Stimulated activated CD8-positive, alpha-beta memory T cell treated with anti-CD3 and anti-CD28 coated beads, Interleukin-15, amount 100 ng/mL, for 24 hours (primary cell): Measurements from ENCODE around the gene PEX10.

Experiments
- DNase-seq: peaks from one replicate; pipeline ENCODE4 v3.0.0-alpha.2; 2020; ENCODE audit warnings: low read depth

Gene PEX10

DNA sequence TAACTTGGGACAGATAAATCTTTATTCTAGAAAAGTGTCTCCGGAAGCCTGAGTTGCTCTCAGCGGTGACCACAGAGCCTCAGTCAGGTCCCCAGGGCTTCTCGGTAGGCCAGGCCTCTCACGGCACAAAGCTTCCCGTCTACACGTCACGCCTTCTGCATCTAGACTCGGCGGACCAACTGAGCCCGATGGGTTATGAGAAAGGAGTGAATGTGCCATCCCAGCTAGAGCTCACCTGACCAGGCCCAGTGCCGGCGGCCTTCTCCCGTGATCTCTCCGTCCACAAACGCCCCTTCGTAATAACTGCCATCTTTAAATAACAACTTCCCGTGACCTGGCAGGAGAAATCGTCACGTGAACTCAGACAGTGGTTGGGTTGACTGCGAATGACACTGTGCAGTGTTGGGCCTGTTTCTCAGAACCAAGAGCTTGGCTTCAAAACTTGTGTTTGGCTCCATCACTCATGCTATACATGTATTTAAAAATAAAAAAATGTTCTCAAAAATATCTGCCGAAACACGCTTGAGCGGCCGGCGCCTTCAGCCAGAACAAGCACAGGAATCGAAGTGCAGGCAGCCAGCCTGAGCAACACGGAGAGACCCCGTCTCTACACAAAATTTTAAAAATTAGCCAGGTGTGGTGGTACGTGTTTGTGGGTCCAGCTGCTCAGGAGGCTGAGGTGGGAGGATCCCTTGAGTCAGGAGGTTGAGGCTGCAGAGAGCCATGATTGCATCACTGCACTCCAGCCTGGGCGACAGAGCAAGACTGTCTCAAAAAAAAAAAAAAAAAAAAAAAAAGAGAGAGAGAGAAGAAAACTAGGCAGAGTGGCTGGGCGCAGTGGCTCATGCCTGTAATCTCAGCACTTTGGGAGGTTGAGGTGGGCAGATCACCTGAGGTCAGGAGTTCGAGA is 24.1 kb downstream of the PEX10 start:
- no peak for DNase-seq

DNA sequence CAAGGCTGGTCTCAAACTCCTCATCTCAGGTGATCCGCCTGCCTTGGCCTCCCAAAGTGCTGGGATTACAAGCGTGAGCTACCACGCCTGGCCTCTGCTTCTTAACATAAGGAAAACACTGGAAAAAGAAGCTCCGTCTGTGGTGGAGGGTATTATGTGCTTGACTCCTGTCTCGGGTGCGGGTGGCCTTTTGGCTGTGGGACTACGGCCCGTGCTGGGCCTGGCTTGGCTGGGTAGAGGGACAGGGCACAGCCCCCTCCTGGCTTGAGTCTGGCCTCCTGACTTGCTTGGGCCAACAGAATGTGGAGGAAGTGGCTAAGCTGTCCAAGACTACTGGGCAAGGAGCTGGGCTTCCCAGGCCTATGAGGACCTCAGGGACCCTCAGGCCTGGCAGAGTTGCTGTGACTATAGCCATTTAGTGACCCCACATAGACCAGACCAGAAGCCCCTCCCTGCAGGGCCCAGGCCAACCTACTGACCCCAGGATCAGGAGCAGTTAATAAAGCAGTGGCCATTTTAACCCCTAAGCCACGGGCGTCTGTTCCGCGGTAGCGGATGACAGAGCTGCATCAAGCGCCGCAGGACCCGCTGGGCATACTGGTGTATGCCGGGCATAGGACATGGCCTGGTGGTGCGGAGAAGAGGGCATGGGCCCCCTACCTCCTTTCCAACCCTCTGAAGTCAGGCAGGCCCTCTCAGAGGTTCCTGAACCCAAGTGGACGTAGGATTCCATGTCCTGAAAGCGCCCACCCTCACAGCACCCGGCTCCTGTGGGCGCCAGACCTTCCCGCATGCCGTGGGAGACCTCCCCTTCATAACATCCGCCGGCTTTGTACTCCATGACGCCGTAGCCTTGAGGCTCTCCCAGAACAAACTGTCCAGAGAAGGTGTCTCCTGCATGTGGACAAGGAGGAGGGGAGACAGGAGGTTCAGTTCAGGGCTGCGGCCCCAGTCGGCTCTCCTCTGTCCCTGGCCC is 25.4 kb downstream of the PEX10 start:
- DNase-seq = no peak

DNA sequence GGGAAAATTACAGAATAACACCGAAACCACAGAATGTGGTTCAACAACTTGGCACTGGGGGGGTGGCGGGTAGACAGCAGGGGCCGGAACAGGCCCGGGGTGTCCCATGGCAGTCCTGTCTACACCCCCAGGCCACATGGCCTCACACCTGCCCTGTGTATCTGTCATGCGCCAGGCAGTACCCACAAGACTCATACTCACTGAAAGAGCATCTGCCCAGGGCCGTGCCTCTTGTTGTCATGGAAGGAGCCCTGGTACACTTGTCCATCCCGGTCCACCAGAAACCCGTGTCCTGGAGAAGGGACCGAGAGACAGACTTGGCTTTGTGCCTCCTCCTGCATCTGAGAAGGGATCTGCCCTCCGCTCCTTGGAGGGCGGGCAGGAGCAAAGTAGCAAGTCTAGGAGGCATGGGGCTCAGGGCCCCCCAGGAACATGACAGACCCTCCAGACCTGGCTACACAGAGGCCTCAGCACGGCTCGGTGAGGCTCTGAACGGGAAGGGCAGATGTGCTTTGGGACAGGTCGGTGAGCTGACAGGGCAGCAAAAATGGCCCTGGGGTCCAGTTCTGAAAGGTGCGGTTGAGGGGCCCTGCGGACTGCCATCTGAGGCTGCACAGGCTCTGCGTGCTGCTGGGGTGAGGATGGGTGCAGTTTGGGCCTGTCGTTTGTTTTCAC is 26.6 kb downstream of the PEX10 start:
- no peak for DNase-seq

DNA sequence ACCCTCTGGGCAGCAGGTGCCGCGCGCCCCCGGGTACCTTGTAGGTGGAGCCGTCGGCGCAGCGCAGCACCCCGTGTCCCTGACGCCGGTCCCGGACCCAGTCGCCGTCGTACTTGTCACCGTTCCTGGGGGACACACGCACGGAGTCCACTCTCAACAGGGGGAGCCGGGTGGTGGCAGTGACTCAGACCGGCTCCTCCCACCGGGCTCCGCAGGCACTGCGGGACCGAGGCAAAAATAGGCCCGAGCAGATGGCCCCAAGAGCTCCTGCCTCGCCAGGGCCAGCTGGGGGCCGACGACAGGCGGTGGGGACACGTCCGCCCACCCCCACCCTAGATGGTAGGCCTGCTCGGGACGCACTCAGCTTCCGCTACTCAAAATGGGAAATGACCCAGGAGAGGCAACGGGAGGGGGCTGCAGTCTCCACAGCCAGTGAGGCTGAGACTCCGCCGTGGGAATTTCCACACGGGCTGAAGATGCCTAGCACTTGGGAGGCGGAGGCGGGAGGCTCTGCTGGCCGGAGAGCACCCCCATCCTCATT is 27.4 kb downstream of the PEX10 start:
- no peak for DNase-seq

DNA sequence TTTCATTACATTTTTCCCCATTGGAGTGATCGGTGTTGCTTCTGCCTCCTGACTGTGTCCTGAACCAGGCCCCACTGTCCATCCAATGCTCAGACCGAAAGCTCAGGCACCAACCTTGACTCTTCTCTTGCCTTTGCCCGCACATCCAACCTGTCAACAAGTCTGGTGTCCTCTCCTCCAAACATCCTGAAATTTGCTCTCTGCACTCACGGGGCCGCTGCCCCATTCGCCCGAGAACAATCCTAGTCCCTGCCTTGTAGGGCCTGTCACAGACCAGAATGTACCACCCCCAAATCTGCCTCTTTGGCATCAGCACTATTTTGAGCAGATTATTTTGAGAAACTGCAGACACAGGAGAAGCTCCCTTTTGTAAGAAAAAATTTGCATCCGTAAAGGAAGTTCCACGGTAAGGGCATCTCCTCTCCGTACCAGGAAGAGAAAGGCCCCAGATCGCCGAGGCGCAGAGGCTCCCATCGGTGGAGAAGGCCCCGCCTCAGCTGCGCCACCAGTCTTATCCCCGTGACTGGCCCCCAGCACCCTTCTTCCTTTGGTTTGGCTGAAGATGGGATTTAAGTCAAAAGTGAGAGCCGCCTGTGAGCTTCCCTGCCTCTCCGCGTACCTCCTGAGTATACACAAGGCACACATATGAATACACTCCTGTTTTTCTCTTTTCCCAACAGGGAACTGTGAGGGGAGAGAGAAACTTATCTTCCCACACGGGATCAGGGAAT is 28.1 kb downstream of the PEX10 start:
- no peak for DNase-seq

DNA sequence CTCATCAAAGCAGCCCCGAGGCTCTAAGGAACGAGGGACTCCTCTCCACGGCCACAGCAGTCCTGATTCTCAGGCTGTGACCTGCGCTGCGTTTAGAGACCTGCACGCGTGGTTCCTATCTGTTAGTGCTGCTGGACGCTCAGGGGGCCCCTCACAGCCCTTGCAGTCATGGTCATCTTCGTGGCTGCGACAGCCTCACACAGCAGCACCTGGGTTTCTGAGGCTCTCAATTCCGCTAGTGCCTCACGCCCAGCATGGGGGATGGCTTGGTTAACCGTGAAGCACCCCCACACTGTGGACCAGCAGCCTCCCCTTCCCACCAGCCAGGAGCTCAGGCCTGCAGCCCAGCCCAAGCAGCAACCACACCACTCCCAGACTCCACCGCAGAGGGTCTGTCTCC is 28.8 kb downstream of the PEX10 start:
- no peak for DNase-seq

DNA sequence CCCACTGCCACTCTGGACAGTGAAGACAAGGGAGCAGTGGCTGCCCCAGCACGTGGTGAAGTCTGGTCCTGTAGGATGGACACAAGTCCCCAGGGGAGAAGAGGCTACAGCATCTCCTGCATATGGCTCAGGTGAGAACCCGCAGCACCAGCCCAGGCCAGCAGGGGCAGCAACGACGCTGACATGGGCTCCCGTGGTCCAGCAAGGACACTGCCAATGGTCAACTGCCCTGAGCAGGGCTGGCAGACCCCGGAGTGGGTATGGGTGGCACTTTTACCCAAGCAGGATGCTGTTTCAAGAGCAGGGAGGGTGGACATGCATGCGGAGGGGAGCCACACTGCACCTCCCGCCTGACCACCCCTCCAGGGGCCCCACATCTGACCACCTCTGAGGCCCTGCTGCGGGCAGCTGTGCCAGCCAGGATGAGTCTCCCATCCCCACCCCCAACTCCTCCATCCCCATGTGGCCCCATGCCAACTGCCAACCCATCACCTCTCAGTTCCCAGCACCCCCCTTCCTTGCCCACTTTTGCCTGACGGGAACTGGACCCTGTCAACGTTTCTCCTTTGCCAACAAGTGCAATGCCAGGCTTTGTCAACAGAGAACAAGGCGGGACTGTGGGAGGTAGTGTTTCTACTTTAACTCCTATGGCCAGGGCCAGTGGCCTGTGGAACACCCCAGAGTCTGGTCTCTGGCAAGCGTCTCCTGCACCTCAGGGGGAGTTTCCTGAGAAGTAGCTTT is 29.6 kb downstream of the PEX10 start:
- no peak for DNase-seq

DNA sequence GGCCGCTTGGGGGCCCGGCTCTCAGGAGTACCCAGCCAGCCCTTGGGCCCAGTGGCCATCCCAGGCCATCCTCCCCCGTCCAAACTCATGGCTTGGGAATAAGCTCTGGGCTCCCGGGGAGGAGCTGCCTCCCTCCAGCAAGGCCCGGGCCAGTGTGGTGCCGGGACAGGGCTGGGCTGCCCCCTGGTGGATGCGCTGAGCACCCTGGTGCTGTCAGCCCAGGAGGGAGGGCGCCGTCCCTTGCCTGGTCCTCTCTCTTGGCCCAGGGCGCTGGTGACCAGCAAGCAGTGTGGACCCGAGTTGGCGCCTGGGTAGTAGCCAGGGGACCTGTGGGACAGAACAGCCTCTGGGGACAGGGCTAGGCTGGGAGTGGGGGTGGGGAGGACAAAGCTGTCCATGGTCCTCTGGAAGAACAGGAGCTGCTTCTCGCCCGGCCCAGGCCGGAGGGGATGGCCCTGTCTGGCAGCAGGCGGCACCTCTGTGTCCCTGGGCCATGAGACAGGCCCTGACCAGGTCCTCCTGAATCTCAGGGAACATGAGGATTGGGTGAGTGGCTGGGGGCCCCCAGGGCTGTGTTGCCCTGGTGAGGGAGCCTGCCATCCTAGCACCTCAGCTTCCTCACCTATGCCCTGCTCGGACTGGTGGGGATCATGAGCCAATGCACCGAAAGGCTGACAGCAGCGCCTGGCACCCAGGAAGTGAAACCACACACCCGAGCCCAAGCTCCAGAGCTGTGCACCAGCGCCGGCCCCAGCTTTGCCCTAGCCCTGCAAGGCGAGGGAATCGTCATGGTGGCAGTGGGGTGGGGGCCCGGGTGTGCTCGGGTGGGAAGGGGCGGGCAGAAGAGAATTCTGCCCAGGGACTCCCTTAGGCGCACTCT is 30.4 kb downstream of the PEX10 start:
- DNase-seq = peak; percentile 55

DNA sequence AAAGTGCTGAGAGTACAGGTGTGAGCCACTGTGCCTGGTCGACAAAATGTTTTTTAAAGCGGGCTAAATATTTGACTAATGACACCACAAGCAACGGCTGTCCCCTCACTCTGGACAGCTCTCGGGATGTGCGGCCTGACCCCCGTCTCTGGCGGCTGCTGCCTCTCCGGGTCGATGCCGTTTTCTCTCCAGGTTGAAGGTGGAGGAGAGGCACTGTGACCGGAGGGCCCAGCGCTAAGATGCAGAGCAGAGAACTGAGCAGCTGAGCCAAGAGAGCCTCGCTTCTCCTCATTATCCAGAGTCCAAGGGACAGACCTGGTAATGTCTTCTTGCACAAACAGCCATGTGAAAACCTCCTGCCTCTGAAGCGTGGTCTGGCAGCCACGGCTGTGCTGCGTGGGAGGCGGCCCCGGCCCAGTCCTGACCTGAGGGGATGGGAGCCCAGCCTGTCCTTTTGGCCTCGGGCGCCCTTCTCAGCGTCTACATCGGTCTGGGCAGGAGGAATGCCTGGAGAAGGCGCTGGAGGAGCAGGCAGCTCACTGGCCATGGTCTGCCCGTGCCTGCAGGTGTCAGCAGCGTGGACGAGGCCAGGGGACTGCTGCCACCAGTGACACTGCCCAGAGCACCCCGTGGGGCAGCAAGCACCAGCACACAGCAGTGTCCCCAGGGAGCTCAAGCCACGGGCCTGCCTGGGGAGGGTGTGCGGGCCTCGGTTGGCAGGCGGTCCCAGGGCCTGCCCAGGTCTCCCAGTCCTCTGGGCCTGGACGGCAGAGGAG is 31.4 kb downstream of the PEX10 start:
- DNase-seq = no peak

DNA sequence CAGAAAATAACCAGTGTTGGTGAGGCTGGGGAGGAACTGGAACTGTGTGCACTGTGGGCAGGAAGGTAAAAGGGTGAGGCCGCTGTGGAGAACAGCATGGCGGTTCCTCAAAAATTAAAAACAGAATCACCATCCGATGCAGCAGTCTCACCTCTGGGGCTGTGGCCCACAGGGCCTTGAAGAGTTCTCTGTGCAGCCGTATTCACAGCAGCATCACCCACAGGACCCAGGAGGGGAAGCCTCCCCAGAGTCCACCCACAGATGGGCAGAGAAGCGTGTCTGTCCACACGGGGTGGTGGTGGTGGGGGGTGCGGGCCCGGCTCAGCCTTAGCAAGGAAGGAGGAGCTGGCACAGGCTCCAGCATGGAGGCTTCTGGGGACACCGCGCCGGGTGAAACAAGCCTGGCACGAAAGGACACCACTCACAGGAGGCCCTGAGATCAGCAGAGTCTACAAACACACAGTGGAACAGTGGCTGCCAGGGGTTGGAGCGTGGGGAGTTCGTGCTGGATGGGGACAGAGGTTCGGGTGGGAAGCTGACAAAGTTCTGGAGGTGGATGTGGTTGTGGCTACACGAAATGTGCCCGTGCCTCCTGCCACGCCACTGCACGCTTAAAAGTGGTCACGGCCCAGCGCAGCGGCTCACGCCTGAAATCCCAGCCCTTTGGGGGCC is 32.5 kb downstream of the PEX10 start:
- no peak for DNase-seq

DNA sequence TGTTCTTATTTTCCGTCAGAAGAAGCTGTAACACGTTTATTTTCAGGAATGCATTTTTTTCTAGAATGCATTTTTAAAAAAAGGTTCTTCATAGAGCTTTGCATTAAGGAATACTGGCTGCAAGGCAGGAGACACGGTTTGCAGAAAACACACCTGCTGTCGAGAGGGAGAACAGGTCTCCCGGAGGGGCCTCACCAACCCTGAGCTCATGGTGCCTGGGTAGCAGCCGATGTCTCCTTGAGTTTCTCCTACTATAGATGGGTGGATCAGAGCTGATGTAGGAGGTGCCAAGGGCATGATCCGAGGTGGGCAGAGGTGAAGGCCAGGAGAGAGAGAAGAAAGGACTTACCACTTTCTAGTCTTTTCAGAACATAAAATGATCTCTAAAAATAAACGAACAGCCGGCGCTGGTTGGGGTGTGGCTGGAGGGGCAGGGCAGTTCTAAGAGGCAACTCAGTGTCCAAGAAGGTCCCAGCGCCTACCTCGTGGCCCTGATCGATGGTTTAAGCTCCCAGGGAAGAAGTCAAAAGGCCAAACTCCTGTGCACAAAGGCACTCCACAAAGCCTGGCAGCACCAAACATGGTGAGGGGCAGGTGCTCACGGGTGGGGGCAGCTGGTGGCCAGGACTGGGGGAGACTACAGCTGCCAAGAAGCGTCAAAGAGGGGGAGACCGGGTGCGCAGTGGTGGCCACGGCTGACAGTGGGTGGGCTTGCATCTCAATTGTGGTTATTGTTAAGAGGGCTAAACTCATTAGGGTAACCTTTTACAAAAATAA is 33.2 kb downstream of the PEX10 start:
- DNase-seq = no peak

DNA sequence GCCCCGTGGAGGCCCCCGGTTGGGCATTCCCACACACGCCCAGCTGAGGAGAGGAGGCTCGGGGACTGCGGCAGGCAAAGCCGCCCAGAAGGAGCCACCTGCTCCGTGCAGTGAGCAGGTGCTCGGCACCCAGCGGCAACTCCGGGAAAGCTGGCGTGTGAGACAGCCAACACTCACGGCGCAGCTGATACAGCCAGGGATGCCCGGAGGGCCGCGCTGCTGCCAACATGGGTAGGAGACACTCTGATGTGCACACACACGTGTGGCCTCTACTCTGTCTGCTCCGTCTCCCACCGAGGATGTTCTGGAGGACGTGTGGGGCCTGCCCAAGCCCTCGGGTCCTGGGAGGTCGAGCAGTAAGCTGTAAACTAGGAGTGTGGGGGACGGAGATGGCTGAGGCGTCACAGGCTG is 33.9 kb downstream of the PEX10 start:
- DNase-seq = no peak

DNA sequence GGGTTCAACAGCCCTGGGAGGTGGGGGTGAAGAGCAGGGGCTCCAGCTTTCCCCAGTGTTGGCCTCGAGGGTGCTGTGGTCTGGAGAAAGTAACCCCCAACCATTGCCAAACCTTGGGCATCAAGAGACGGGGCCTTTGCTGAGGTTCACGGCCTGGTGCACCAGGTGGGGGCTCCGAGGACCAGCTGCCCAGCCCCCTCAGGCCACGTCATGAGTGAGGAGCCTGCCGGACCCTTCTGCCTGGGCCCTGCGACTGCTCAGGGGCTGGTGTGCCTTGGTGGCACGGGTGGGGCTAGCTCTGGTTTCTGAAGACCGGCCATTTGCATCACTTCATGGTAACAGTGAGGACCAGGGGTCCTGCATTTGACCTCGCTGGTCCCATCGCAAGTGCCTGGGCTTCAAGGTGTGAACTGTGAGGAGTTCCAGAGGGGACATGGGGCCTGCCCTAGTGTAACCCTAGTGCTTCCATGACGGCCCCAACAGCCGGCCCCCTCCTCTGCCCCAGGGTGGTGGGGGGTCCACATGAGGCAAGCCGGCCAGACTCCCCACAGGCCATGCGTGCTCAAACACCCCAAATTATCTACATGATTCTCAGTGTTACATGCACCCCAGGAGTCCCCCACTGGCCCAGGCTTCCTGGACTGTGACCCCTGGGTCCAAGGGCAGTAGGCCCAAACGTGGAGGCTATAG is 34.5 kb downstream of the PEX10 start:
- no peak for DNase-seq

DNA sequence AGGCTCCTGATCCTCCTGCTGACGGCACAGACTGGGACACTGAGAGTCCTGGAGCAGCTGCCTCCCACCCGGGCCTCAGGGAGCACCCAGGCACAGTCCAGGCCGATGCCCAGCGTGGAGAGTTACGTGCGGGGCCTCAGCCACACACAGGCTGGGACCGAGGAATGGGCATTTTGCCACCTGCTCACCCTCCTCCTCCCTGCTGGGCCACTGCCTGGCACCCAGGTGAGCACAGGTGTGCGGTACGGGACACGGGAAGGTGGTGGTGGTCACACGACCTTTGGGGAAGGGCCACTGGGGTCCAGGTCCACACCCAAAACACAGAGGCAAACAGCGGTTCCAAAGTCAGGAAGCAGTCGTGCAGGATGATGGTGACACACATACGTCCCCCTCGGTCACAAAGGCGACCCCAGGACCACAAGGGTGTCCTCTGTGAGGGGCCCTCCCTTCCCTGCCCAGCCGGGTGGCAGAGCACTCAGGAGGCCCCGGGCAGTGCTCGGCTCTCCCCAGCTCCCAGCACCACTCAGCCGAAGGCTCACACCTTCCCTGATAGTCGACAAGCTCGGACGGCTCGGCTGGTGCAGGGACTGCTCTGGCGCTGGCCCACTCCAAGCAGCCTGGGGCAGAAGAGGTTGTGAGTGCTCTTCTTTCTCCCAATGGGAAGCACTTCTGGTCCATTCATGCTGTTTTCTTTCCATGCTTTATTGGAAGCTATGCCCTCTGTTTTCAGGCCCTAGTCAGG is 35.3 kb downstream of the PEX10 start:
- no peak for DNase-seq

DNA sequence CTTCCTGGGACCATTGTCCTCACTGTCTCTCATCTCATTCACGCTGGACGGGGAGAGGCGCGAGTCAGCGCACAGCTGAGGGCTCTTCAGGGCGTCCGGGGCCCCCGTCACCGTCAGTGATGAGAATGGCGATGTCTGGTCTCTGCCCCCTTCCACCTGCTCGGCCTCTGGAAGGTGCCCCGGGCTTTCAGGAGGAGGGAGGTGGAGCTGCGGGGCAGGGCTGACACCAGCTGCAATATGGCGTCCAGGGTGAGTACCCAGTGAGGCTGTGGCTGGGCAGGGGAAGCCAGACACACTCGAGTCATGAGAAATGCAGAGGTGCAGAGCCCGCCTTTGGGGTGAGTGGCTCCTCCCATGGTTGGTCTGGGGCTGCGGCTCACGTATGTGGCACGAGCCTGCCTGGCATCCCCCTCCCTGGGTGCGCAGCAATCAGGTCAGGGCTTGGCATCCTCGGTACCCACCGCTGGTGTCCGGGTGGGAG is 36.1 kb downstream of the PEX10 start:
- DNase-seq = no peak

DNA sequence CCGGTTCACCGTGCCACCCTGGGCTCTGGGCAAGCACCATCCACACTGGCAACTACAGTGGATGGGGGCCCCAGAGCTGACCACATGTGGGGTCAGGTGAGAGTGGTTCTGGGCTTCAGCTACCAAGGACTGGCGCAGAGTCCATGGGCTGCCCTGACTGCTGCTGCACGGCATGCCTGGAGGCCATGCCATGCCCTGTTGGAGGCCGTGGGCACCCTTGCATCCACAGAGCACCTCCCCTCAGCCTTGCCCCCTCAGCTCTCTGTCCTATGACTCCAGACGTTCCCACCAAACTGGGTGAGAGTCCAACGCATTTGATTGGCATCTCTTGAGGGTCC is 36.5 kb downstream of the PEX10 start:
- no peak for DNase-seq
